Mammary epithelial cell (primary cell): Measurements from ENCODE around the gene POU2AF3.

Experiments used
- CTCF ChIP-seq, 2 donors: IDR thresholded peaks in 1 of 2; conservative IDR thresholded peaks in 1 of 2; 2 replicates each; pipeline ENCODE4 v1.5.1; 2011 to 2012; ENCODE audit warnings: inconsistent platforms in 2 of 2, low read length in 2 of 2, mild to moderate bottlenecking in 2 of 2, control low read depth in 1 of 2, low read depth in 1 of 2; ENCODE audit not compliant: insufficient read depth in 1 of 2; ENCODE audit errors: extremely low read depth in 1 of 2
- EZH2 ChIP-seq: IDR thresholded peaks from 2 replicates; pipeline ENCODE4 v1.6.1; 2012; ENCODE audit warnings: low read length, inconsistent platforms, borderline replicate concordance

- TF ChIP-seq CTCF (conservative IDR thresholded peaks at IDR 0.05 in 1 of 2, IDR thresholded peaks at IDR 0.05 in 1 of 2; ENCODE audit: extremely low read depth in 1 of 2, insufficient read depth in 1 of 2, low read depth in 1 of 2, low read length in 2 of 2): no peak
- no peak for TF ChIP-seq EZH2
Observed at GRCh38 chr11:111322534-111322933, 24.2 kb downstream of the POU2AF3 start.
